Liver (tissue), 9 donors: ENCODE data around the gene LRRC36. TPM values are rescaled to one million over a fixed set of nuclear protein-coding genes. Genes with fewer than 3 reads are reported as not detected.

Source experiments
- DNase-seq: peaks from one replicate; pipeline ENCODE4 v3.0.0-alpha.2; 2017; ENCODE audit warnings: low spot score
- H3K27ac ChIP-seq, 2 donors: one replicate each; pipeline ENCODE4 v1.7.0; 2013; ENCODE audit warnings: inconsistent platforms in 2 of 2, low read length in 2 of 2, control low read depth in 1 of 2, low read depth in 1 of 2, mild to moderate bottlenecking in 1 of 2
- H3K27me3 ChIP-seq, 4 donors: one replicate each; pipeline versions ENCODE4 v1.6.1 to v1.7.0; 2013; ENCODE audit warnings: low read length in 3 of 4, inconsistent platforms in 1 of 4, mild to moderate bottlenecking in 1 of 4, moderate library complexity in 1 of 4; ENCODE audit not compliant: control insufficient read depth in 4 of 4, insufficient read depth in 4 of 4
- H3K36me3 ChIP-seq, 4 donors: one replicate each; pipeline versions ENCODE4 v1.6.1 to v1.7.0; 2013; ENCODE audit warnings: low read length in 3 of 4, mild to moderate bottlenecking in 3 of 4, low read depth in 1 of 4, moderate library complexity in 1 of 4; ENCODE audit not compliant: control insufficient read depth in 4 of 4, insufficient read depth in 3 of 4
- H3K4me1 ChIP-seq, 4 donors: one replicate each; pipeline versions ENCODE4 v1.6.1 to v1.7.0; 2013; ENCODE audit warnings: low read length in 3 of 4, mild to moderate bottlenecking in 3 of 4, moderate library complexity in 1 of 4; ENCODE audit not compliant: control insufficient read depth in 4 of 4, insufficient read depth in 4 of 4
- H3K4me3 ChIP-seq, 3 donors: one replicate each; pipeline versions ENCODE4 v1.6.1 to v1.7.0; 2013; ENCODE audit warnings: low read length in 3 of 3, control low read depth in 1 of 3, low read depth in 1 of 3, mild to moderate bottlenecking in 1 of 3
- H3K9ac ChIP-seq, 2 donors: one replicate each; pipeline ENCODE4 v1.7.0; 2013; ENCODE audit warnings: low read length in 2 of 2, mild to moderate bottlenecking in 2 of 2, moderate library complexity in 2 of 2, control low read depth in 1 of 2, low read depth in 1 of 2
- H3K9me3 ChIP-seq, 4 donors: one replicate each; pipeline versions ENCODE4 v1.6.1 to v1.7.0; 2013; ENCODE audit warnings: low read length in 3 of 4; ENCODE audit not compliant: control insufficient read depth in 4 of 4
- EGR1 ChIP-seq, 2 donors: IDR thresholded peaks; 2 replicates each; pipeline ENCODE4 v1.6.1; 2016 to 2018; ENCODE audit warnings: antibody characterized with exemption in 2 of 2, low read depth in 2 of 2
- FOXA1 ChIP-seq: IDR thresholded peaks from 2 replicates; pipeline ENCODE4 v1.6.1; 2016; ENCODE audit warnings: antibody characterized with exemption
- FOXA2 ChIP-seq: IDR thresholded peaks from 2 replicates; pipeline ENCODE4 v1.6.1; 2016; ENCODE audit warnings: antibody characterized with exemption
- GABPA ChIP-seq, 2 donors: IDR thresholded peaks in 1 of 2; conservative IDR thresholded peaks in 1 of 2; 2 replicates each; pipeline ENCODE4 v1.6.1; 2016; ENCODE audit warnings: antibody characterized with exemption in 2 of 2, mild to moderate bottlenecking in 1 of 2, moderate library complexity in 1 of 2
- HNF4A ChIP-seq, 2 donors: conservative IDR thresholded peaks; 2 replicates each; pipeline ENCODE4 v1.6.1; 2016; ENCODE audit warnings: antibody characterized with exemption in 2 of 2, mild to moderate bottlenecking in 2 of 2
- HNF4G ChIP-seq: IDR thresholded peaks from 2 replicates; pipeline ENCODE4 v1.6.1; 2016; ENCODE audit warnings: antibody characterized with exemption
- JUND ChIP-seq, 2 donors: IDR thresholded peaks; 2 replicates each; pipeline ENCODE4 v1.6.1; 2016; ENCODE audit warnings: antibody characterized with exemption in 2 of 2
- NR2F2 ChIP-seq: IDR thresholded peaks from 2 replicates; pipeline ENCODE4 v1.6.1; 2016; ENCODE audit warnings: antibody characterized with exemption
- RAD21 ChIP-seq, 2 donors: IDR thresholded peaks; 2 replicates each; pipeline ENCODE4 v1.6.1; 2016; ENCODE audit warnings: antibody characterized with exemption in 2 of 2, mild to moderate bottlenecking in 2 of 2
- RXRA ChIP-seq, 2 donors: IDR thresholded peaks; 2 replicates each; pipeline ENCODE4 v1.6.1; 2017 to 2018; ENCODE audit warnings: antibody characterized with exemption in 2 of 2, mild to moderate bottlenecking in 1 of 2
- SP1 ChIP-seq: IDR thresholded peaks from 2 replicates; pipeline ENCODE4 v1.6.1; 2018; ENCODE audit warnings: antibody characterized with exemption, mild to moderate bottlenecking
- TAF1 ChIP-seq: conservative IDR thresholded peaks from 2 replicates; pipeline ENCODE4 v1.6.1; 2016; ENCODE audit warnings: antibody characterized with exemption, mild to moderate bottlenecking
- YY1 ChIP-seq: IDR thresholded peaks from 2 replicates; pipeline ENCODE4 v1.6.1; 2016; ENCODE audit warnings: antibody characterized with exemption, mild to moderate bottlenecking
- ZBTB33 ChIP-seq: IDR thresholded peaks from 2 replicates; pipeline ENCODE4 v1.6.1; 2016; ENCODE audit warnings: antibody characterized with exemption
- WGBS: extraction: QIAGEN DNeasy Blood & Tissue Kit; methylation state at CpG from one replicate; pipeline ENCODE4 v1.1.7; 2013; 5-methylcytosine and 5-hydroxymethylcytosine counted together
- polyA plus RNA-seq, 2 donors: library from polyadenylated mRNA; stranded (reverse) in 1 of 2; unstranded in 1 of 2; fragments of 200-250 nt in 1 of 2; fragments of >200 nt in 1 of 2; fragmentation: Nextera tagmentation in 1 of 2; extraction: Ambion mirVana in 1 of 2; gene quantifications; one replicate each; pipeline versions ENCODE4 v1.2.1 to v1.2.3, GENCODE V29; 2013 to 2015
- total RNA-seq, 2 donors: library from RNA; depleted of rRNA; stranded (reverse); fragments of >200 nt; gene quantifications; one replicate each; pipeline ENCODE4 v1.2.3, GENCODE V29; 2014
- TF ChIP-seq, protein P1 (sequence below): IDR thresholded peaks from 2 replicates; pipeline ENCODE4 v1.6.1; 2016; ENCODE audit warnings: antibody characterized with exemption, mild to moderate bottlenecking
- TF ChIP-seq, protein P2 (sequence below): IDR thresholded peaks from 2 replicates; pipeline ENCODE4 v1.6.1; 2016; ENCODE audit warnings: antibody characterized with exemption
- TF ChIP-seq, protein P3 (sequence below): IDR thresholded peaks from 2 replicates; pipeline ENCODE4 v1.6.1; 2016; ENCODE audit warnings: antibody characterized with exemption
- donor health status: healthy.
- donor health status: healthy.
- donor health status: healthy.
- donor health status: healthy.
- donor health status: healthy.

Gene LRRC36
- total and polyA plus RNA-seq, 4 donors, result 0.08 TPM; not detected in 3

DNA sequence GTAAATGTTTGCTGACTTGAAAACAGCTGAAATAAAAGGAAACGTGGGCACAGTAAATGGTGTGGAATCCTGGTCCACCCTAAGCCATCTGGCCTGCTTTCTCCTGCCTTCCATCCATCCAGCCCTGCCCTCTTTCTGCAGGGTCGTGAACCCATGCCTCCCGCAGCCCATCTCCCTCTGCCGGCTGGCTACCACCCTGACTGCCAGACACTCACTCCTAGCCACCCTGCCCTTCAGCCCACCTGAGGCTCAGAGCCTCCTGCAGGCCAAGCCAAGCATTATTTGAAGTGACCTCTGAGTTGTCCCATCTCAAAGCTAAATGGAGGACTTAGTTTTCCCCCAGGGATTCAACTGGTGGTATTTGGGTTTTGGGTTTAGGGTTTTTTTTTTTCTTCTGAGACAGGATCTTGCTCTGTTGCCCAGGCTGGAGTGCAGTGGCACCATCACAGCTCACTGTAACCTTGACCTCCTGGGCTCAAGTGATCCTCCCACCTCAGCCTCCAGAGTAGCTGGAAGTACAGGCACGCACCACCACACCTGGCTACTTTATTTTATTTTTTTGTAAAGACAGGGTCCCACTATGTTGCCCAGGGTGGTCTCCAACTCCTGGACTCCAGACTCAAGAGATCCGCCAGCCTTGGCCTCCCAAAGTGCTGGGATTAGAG lies 81.3 kb downstream of the LRRC36 start:
- H3K27me3 ChIP-seq, result no peaks in the 10 kb centered on the region
- TF ChIP-seq, protein P1, sequence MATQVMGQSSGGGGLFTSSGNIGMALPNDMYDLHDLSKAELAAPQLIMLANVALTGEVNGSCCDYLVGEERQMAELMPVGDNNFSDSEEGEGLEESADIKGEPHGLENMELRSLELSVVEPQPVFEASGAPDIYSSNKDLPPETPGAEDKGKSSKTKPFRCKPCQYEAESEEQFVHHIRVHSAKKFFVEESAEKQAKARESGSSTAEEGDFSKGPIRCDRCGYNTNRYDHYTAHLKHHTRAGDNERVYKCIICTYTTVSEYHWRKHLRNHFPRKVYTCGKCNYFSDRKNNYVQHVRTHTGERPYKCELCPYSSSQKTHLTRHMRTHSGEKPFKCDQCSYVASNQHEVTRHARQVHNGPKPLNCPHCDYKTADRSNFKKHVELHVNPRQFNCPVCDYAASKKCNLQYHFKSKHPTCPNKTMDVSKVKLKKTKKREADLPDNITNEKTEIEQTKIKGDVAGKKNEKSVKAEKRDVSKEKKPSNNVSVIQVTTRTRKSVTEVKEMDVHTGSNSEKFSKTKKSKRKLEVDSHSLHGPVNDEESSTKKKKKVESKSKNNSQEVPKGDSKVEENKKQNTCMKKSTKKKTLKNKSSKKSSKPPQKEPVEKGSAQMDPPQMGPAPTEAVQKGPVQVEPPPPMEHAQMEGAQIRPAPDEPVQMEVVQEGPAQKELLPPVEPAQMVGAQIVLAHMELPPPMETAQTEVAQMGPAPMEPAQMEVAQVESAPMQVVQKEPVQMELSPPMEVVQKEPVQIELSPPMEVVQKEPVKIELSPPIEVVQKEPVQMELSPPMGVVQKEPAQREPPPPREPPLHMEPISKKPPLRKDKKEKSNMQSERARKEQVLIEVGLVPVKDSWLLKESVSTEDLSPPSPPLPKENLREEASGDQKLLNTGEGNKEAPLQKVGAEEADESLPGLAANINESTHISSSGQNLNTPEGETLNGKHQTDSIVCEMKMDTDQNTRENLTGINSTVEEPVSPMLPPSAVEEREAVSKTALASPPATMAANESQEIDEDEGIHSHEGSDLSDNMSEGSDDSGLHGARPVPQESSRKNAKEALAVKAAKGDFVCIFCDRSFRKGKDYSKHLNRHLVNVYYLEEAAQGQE, result no peak
- no peak for TF ChIP-seq FOXA2
- TF ChIP-seq EGR1 (IDR thresholded peaks at IDR 0.05; ENCODE audit: low read depth in 2 of 2), result no peak
- TF ChIP-seq JUND (IDR thresholded peaks at IDR 0.05), result no peak
- no peak for TF ChIP-seq ZBTB33
- no peak for TF ChIP-seq FOXA1
- no peak for TF ChIP-seq RXRA (IDR thresholded peaks at IDR 0.05)
- TF ChIP-seq, protein P2, sequence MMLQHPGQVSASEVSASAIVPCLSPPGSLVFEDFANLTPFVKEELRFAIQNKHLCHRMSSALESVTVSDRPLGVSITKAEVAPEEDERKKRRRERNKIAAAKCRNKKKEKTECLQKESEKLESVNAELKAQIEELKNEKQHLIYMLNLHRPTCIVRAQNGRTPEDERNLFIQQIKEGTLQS, result no peak
- no peak for TF ChIP-seq GABPA (IDR thresholded peaks at IDR 0.05 in 1 of 2, conservative IDR thresholded peaks at IDR 0.05 in 1 of 2)
- no peak for TF ChIP-seq SP1
- no peak for TF ChIP-seq YY1
- TF ChIP-seq, protein P3, sequence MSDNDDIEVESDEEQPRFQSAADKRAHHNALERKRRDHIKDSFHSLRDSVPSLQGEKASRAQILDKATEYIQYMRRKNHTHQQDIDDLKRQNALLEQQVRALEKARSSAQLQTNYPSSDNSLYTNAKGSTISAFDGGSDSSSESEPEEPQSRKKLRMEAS, result no peak
- no peak for TF ChIP-seq NR2F2
- no peak for TF ChIP-seq RAD21 (IDR thresholded peaks at IDR 0.05)
- TF ChIP-seq HNF4A (conservative IDR thresholded peaks at IDR 0.05), result no peak
- no peak for TF ChIP-seq HNF4G
- no peak overlapping the region for H3K27ac ChIP-seq
- H3K36me3 ChIP-seq, result no peaks in the 10 kb centered on the region
- H3K4me1 ChIP-seq, result no peaks in the 10 kb centered on the region
- 83% methylated on average over 6 of the region's 6 CpGs for WGBS
- no peak overlapping the region for H3K9ac ChIP-seq
- no peaks in the 10 kb centered on the region for H3K9me3 ChIP-seq
- no peak for DNase-seq
- no peak overlapping the region for H3K4me3 ChIP-seq

DNA sequence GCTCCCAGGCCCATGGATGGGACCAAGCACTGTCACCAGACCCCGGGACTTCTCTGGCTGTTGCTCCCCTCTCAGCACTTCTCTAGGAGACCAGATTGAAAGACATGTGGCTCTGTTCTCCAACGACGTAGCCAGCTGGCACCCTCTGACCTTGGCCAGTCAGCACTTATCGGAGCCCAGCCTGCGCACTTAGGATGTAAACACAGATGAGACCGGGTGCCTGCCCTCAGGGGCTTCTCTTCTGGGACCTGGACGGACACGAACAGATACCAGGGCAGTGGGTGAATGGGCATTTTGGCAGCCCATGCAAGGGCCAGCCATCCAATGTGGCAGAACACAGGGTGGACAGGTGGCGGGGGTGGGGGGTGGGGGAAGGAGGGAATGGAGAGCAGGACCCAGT lies 83.0 kb downstream of the LRRC36 start:
- WGBS, result 91% methylated on average over 9 of the region's 9 CpGs
- DNase-seq, result no peak
- H3K9me3 ChIP-seq, result no peaks in the 10 kb centered on the region
- H3K4me1 ChIP-seq, result no peaks in the 10 kb centered on the region
- no peak overlapping the region for H3K4me3 ChIP-seq
- H3K36me3 ChIP-seq, result no peaks in the 10 kb centered on the region
- no peak overlapping the region for H3K9ac ChIP-seq
- H3K27me3 ChIP-seq, result no peaks in the 10 kb centered on the region
- no peak overlapping the region for H3K27ac ChIP-seq
- TF ChIP-seq TAF1 (no peak), RXRA (IDR thresholded peaks at IDR 0.05) (no peak), ZBTB33 (no peak), HNF4A (conservative IDR thresholded peaks at IDR 0.05) (no peak), JUND (IDR thresholded peaks at IDR 0.05) (no peak), EGR1 (IDR thresholded peaks at IDR 0.05; ENCODE audit: low read depth in 2 of 2) (no peak), FOXA2 (no peak), RAD21 (IDR thresholded peaks at IDR 0.05) (no peak)
- TF ChIP-seq, protein P1, result no peak
- TF ChIP-seq, protein P2, result no peak
- TF ChIP-seq, protein P3, result no peak
